Adrenal gland (tissue), 12 donors: Measurements from ENCODE around the gene VGLL4. TPM values are rescaled to one million over a fixed set of nuclear protein-coding genes. Genes with fewer than 3 reads are reported as not detected.

Experiments
- DNase-seq, 7 donors: peaks; one replicate each; pipeline ENCODE4 v3.0.0-alpha.2; 2019 to 2020
- H3K27ac ChIP-seq, 5 donors: fragments of 200-600 bp; sonication (generic) in 4 of 5; 1 replicate in 3 of 5; 2 replicates in 2 of 5; pipeline versions ENCODE4 v1.5.1 to v1.8.0; 2016 to 2020; ENCODE audit warnings: mild to moderate bottlenecking in 1 of 5
- H3K27me3 ChIP-seq: fragments of 200-600 bp; 2 replicates; pipeline ENCODE4 v1.8.0; 2021
- H3K36me3 ChIP-seq, 2 donors: fragments of 200-600 bp; replicated peaks in 1 of 2; 1 replicate in 1 of 2; 2 replicates in 1 of 2; pipeline versions ENCODE4 v1.5.1 to v1.8.0; 2018 to 2022
- H3K4me1 ChIP-seq, 2 donors: fragments of 200-600 bp; replicated peaks in 1 of 2; 1 replicate in 1 of 2; 2 replicates in 1 of 2; pipeline versions ENCODE4 v1.5.1 to v1.8.0; 2018 to 2021
- H3K4me3 ChIP-seq, 4 donors: fragments of 200-600 bp; sonication (generic) in 3 of 4; one replicate each; pipeline ENCODE4 v1.5.1; 2016 to 2018
- H3K9me3 ChIP-seq, 3 donors: fragments of 200-600 bp; sonication (generic) in 1 of 3; replicated peaks in 1 of 3; 1 replicate in 2 of 3; 2 replicates in 1 of 3; pipeline versions ENCODE4 v1.5.1 to v1.8.0; 2016 to 2021
- CTCF ChIP-seq, 6 experiments: fragments of 450-650 bp in 4 of 6; fragments of 200-600 bp in 2 of 6; sonication (generic) in 1 of 6; IDR thresholded peaks; 1 replicate in 5 of 6; 2 replicates in 1 of 6; pipeline versions ENCODE4 v1.5.1 to v1.8.0; 2016 to 2021; ENCODE audit warnings: antibody characterized with exemption in 6 of 6, mild to moderate bottlenecking in 2 of 6, moderate library complexity in 1 of 6
- POLR2A ChIP-seq, 2 donors: fragments of 450-650 bp; IDR thresholded peaks; one replicate each; pipeline ENCODE4 v1.6.1; 2017; ENCODE audit warnings: antibody characterized with exemption in 2 of 2, mild to moderate bottlenecking in 2 of 2, moderate library complexity in 1 of 2
- WGBS, 4 donors: extraction: QIAGEN DNeasy Blood & Tissue Kit in 2 of 4; methylation state at CpG; one replicate each; pipeline versions ENCODE4 v1.1.5 to v1.1.7; 2013 to 2017; 5-methylcytosine and 5-hydroxymethylcytosine counted together
- intact Hi-C, 2 donors: fragments of 100-400 bp; cut with DNase I; formaldehyde crosslinking; loops; one replicate each; pipeline versions ENCODE4 v1.14.1 to v1.15.0; 2022 to 2023
- polyA plus RNA-seq, 3 donors: library from polyadenylated mRNA; stranded (reverse); fragments of 200-250 nt in 2 of 3; fragments of 350-450 nt in 1 of 3; fragmentation: Illumina TruSeq in 1 of 3; extraction: RNeasy Lipid Tissue Mini Kit (QIAGEN cat#74804) in 1 of 3; gene quantifications; one replicate each; pipeline ENCODE4 v1.2.3, GENCODE V29; 2013 to 2014
- total RNA-seq, 9 donors: library from RNA; depleted of rRNA in 4 of 9; stranded (reverse); fragments of >200 nt in 4 of 9; fragments of 120-200 nt in 1 of 9; fragmentation: NEBNext Ultra II Directional in 1 of 9; extraction: Animal tissue kit (Norgen Biotek cat#: 25700) in 1 of 9; gene quantifications; one replicate each; pipeline versions ENCODE4 v1.1.0 to v1.2.4, GENCODE V29; 2013 to 2023
- donor health status: healthy with polysubstance abuse.
- donor health status: Bipolar disorder and iron deficiency.
- donor health status: DM: yes; HTN: yes; CAD: no.
- donor health status: DM: no; HTN: no; CAD: no.
- donor health status: DM: no; HTN: no; CAD: no.
- donor health status: DM: yes; HTN: yes; CAD: no.

The VGLL4 gene
- total and polyA plus RNA-seq, 12 donors: 38.3 to 153 (median 86.4) TPM

DNA sequence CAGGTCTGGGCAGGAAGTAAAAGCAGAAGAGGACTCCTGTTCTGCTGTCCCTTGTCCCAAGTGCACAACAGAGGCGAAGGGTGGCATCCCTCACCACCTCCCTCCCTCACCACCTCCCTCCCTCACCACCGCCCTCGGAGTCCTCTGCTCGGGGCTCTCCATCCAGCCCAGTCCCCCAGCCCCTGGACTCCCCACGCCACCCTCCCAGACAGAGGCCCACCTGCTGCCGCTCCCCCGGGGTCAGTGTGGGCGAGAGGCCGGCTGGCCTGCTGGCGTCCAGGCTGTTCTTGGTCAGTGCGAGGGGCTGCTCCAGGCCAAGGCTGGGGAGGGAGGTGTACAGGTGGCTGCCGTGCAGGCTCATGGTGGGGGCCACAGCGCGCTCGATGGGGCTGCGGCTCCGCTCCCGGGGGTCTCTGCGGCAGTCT, 79.1 kb downstream of the VGLL4 start:
- Histone ChIP-seq H3K9me3 (no peaks in the 10 kb centered on the region), H3K4me1 (peaks cover 8 to 42% of the 10 kb centered on the region in 2 donors), H3K36me3 (peaks cover 0 to 37% of the 10 kb centered on the region in 2 donors), H3K27ac (peak overlapping the region in 1 of 5 donors; percentile 33), H3K27me3 (no peaks in the 10 kb centered on the region), H3K4me3 (no peak overlapping the region)
- intact Hi-C loops: no loop called here
- no peak for TF ChIP-seq POLR2A (IDR thresholded peaks at IDR 0.05)
- TF ChIP-seq CTCF (IDR thresholded peaks at IDR 0.05): no peak
- no peak for DNase-seq
- 79 to 94% (median 88%) methylated on average over 15 to 19 of the region's 19 CpGs for WGBS, 4 donors

DNA sequence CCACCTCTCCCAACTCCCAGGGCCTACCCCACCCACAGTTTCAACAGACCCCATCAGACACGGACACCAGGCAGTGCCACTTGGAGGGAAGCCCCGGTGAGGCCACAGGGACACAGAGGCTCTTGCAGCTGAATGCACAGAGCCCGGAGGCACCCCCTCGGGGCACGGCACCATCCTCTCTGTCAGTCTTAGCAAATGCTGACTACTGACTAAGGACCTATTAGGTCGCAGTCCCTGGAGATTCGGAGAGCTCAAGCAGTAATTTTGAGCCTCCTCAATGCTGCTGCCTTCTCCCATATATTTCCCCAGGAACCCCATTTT, 79.9 kb downstream of the VGLL4 start:
- no peak overlapping the region for H3K4me3 ChIP-seq
- H3K36me3 ChIP-seq: peaks cover 0 to 43% of the 10 kb centered on the region in 2 donors
- WGBS, 4 donors: 88 to 100% (median 93%) methylated on average over 2 to 7 of the region's 7 CpGs
- peaks cover 8 to 34% of the 10 kb centered on the region in 2 donors for H3K4me1 ChIP-seq
- H3K27me3 ChIP-seq: no peaks in the 10 kb centered on the region
- DNase-seq: peak in 1 of 7 donors; percentile 10
- peak overlapping the region in 1 of 5 donors; percentile 66 for H3K27ac ChIP-seq
- intact Hi-C loops: no loop called here
- H3K9me3 ChIP-seq: no peaks in the 10 kb centered on the region
- TF ChIP-seq POLR2A (IDR thresholded peaks at IDR 0.05) (no peak), CTCF (IDR thresholded peaks at IDR 0.05) (no peak)

GRCh38 chr3:11563159-11563864, 80.4 kb downstream of the VGLL4 start:
- peak in 2 of 7 donors; percentile 7 to 9 for DNase-seq

More at GRCh38 chr3:11563159-11563864, 80.4 kb downstream of the VGLL4 start:
- H3K9me3 ChIP-seq: no peaks in the 10 kb centered on the region
- intact Hi-C loops: no loop called here
- peaks cover 7 to 29% of the 10 kb centered on the region in 2 donors for H3K4me1 ChIP-seq
- no peaks in the 10 kb centered on the region for H3K27me3 ChIP-seq
- no peak overlapping the region for H3K4me3 ChIP-seq
- 85 to 93% (median 87%) methylated on average over 11 to 16 of the region's 16 CpGs for WGBS, 4 donors
- peak overlapping the region in 3 of 5 donors; percentile 7 to 66 (median 37) for H3K27ac ChIP-seq
- TF ChIP-seq CTCF (IDR thresholded peaks at IDR 0.05): no peak
- no peak for TF ChIP-seq POLR2A (IDR thresholded peaks at IDR 0.05)
- peaks cover 0 to 46% of the 10 kb centered on the region in 2 donors for H3K36me3 ChIP-seq
